CD14-positive monocyte (primary cell): ENCODE measurements around the gene RBM38. TPM values are rescaled to one million over a fixed set of nuclear protein-coding genes. Genes with fewer than 3 reads are reported as not detected.

ENCODE experiments used
- DNase-seq, 3 donors: peaks; one replicate each; pipeline ENCODE4 v3.0.0-alpha.2; 2011 to 2022
- H2AFZ ChIP-seq: 2 replicates; pipeline ENCODE4 v1.6.0; 2012; ENCODE audit warnings: mild to moderate bottlenecking, low read depth, low read length, inconsistent platforms; ENCODE audit not compliant: insufficient read depth, poor library complexity, severe bottlenecking
- H3K27ac ChIP-seq, 2 donors: 1 replicate in 1 of 2; 2 replicates in 1 of 2; pipeline ENCODE4 v1.5.1; 2012 to 2013; ENCODE audit warnings: low read length in 2 of 2, control low read depth in 1 of 2, inconsistent platforms in 1 of 2, low read depth in 1 of 2, mild to moderate bottlenecking in 1 of 2
- H3K27me3 ChIP-seq, 2 donors: one replicate each; pipeline versions ENCODE4 v1.6.0 to v1.6.1; 2011 to 2013; ENCODE audit warnings: low read length in 2 of 2; ENCODE audit not compliant: control insufficient read depth in 2 of 2, insufficient read depth in 2 of 2
- H3K36me3 ChIP-seq, 2 donors: replicated peaks in 1 of 2; 1 replicate in 1 of 2; 2 replicates in 1 of 2; pipeline versions ENCODE4 v1.5.1 to v1.6.1; 2012 to 2013; ENCODE audit warnings: low read length in 2 of 2, control low read depth in 1 of 2, inconsistent platforms in 1 of 2, mild to moderate bottlenecking in 1 of 2; ENCODE audit not compliant: insufficient read depth in 2 of 2, control insufficient read depth in 1 of 2
- H3K4me1 ChIP-seq, 2 donors: 1 replicate in 1 of 2; 2 replicates in 1 of 2; pipeline versions ENCODE4 v1.5.1 to v1.6.1; 2012 to 2013; ENCODE audit warnings: low read length in 2 of 2, control low read depth in 1 of 2, inconsistent platforms in 1 of 2, mild to moderate bottlenecking in 1 of 2, moderate library complexity in 1 of 2; ENCODE audit not compliant: insufficient read depth in 2 of 2, control insufficient read depth in 1 of 2
- H3K4me2 ChIP-seq: replicated peaks from 2 replicates; pipeline ENCODE3; 2012; ENCODE audit warnings: low read length, moderate library complexity, mild to moderate bottlenecking; ENCODE audit not compliant: poor library complexity, severe bottlenecking; ENCODE audit errors: extremely low read depth
- H3K4me3 ChIP-seq, 3 experiments: fragments of 200-600 bp in 1 of 3; sonication (generic) in 1 of 3; replicated peaks in 1 of 3; 1 replicate in 2 of 3; 2 replicates in 1 of 3; pipeline ENCODE4 v1.5.1; 2011 to 2013; ENCODE audit warnings: low read length in 3 of 3, mild to moderate bottlenecking in 3 of 3, control low read depth in 2 of 3, low read depth in 2 of 3, inconsistent platforms in 1 of 3, moderate library complexity in 1 of 3
- H3K79me2 ChIP-seq: 2 replicates; pipeline ENCODE4 v1.6.0; 2012; ENCODE audit warnings: mild to moderate bottlenecking, control low read depth, inconsistent platforms, low read length, moderate library complexity; ENCODE audit not compliant: insufficient read depth
- H3K9ac ChIP-seq: 2 replicates; pipeline ENCODE4 v1.6.0; 2017; ENCODE audit warnings: low read length, mild to moderate bottlenecking; ENCODE audit not compliant: insufficient read depth, poor library complexity, severe bottlenecking
- H3K9me3 ChIP-seq, 2 donors: replicated peaks in 1 of 2; 1 replicate in 1 of 2; 2 replicates in 1 of 2; pipeline versions ENCODE4 v1.5.1 to v1.6.1; 2012 to 2013; ENCODE audit warnings: low read length in 2 of 2, control low read depth in 1 of 2; ENCODE audit not compliant: control insufficient read depth in 1 of 2, insufficient read depth in 1 of 2
- H4K20me1 ChIP-seq: 2 replicates; pipeline ENCODE4 v1.6.0; 2012; ENCODE audit warnings: mild to moderate bottlenecking, low read length, control low read depth, moderate library complexity; ENCODE audit not compliant: insufficient read depth
- H3K27ac Mint-ChIP-seq, 7 donors: one replicate each; pipeline ENCODE4 v1.8.0; 2020; ENCODE audit warnings: mild to moderate bottlenecking in 7 of 7, mixed read lengths in 7 of 7, moderate library complexity in 6 of 7, inconsistent platforms in 2 of 7
- H3K27me3 Mint-ChIP-seq, 3 donors: one replicate each; pipeline ENCODE4 v1.8.0; 2021 to 2022; ENCODE audit warnings: low read depth in 3 of 3, mild to moderate bottlenecking in 3 of 3, mixed read lengths in 3 of 3, moderate library complexity in 3 of 3, inconsistent platforms in 1 of 3
- H3K36me3 Mint-ChIP-seq, 2 donors: one replicate each; pipeline ENCODE4 v1.8.0; 2020; ENCODE audit warnings: mixed read lengths in 2 of 2, inconsistent platforms in 1 of 2, mild to moderate bottlenecking in 1 of 2
- H3K4me1 Mint-ChIP-seq: one replicate; pipeline ENCODE4 v1.8.0; 2020; ENCODE audit warnings: mild to moderate bottlenecking, mixed read lengths
- H3K4me3 Mint-ChIP-seq, 2 donors: one replicate each; pipeline ENCODE4 v1.8.0; 2020; ENCODE audit warnings: mild to moderate bottlenecking in 2 of 2, mixed read lengths in 2 of 2, moderate library complexity in 1 of 2
- H3K9me3 Mint-ChIP-seq, 7 donors: one replicate each; pipeline ENCODE4 v1.8.0; 2020 to 2022; ENCODE audit warnings: mixed read lengths in 7 of 7, mild to moderate bottlenecking in 6 of 7, moderate library complexity in 6 of 7, inconsistent platforms in 2 of 7
- WGBS: methylation state at CpG from one replicate; pipeline ENCODE4 v1.1.5; 2013; ENCODE audit warnings: missing lambda C conversion rate; ENCODE audit not compliant: insufficient coverage; 5-methylcytosine and 5-hydroxymethylcytosine counted together
- intact Hi-C, 2 donors: fragments of 100-400 bp; cut with micrococcal nuclease; formaldehyde crosslinking; loops; one replicate each; pipeline versions ENCODE4 v1.15.0 to v1.15.1; 2023
- polyA plus RNA-seq, 3 donors: library from polyadenylated mRNA; depleted of rRNA in 1 of 3; unstranded in 2 of 3; stranded (reverse) in 1 of 3; fragments of 300-500 nt in 2 of 3; fragments of >200 nt in 1 of 3; fragmentation: Illumina TruSeq in 2 of 3; gene quantifications; 1 replicate in 2 of 3; 2 replicates in 1 of 3; pipeline ENCODE4 v1.2.3, GENCODE V29; 2012 to 2021
- TF ChIP-seq, protein P1 (sequence below): fragments of 200-600 bp; IDR thresholded peaks from one replicate; pipeline ENCODE4 v1.8.0; 2022; ENCODE audit warnings: antibody characterized with exemption, mild to moderate bottlenecking

The RBM38 gene
- polyA plus RNA-seq, 3 donors, result 7.5 to 48.3 (median 17.8) TPM

DNA sequence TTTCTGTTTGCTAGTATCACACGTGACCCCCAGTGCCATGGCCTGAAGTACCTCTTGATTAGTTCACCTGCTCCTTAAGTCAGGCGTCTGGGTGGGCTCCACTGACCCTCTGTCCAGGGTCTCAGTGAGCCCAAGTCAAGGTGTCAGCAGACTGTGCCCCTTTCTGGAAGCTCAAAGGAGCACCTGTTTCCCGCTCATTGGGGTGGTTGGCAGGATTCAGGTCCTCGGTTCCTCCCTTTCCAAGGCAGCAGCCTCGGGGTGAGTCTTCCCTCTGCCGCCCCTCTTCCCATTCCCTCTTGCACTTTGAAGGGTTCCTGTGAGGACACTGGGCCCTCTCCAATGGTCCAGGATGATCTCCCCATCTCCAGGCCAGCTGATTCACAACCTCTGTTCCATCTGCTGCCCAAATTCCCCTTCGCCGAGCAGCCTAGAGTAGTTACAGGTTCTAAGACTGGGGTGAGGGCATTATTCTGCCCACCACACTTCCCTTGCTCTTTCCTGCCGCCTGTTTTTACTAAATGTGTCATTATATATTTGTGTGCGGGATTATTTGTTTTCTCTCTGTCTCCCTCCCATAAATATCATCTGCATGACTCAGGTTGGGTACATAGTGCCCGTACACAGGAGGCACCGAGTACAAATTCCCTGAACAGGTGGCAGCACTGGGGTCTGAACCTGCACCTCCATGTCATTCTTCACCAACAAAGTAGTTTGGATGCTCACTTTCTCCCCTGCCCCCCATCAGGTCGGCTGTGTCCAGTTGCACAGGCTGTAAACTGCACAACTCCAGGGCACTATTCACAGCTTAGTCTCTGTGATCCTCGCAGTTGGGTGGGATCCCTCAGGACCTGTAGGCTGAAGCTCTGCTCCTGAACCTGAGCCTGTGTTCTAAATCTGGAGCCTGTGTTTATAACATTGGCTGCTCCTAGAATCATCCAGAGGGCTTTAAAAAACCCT is 58.5 kb downstream of the RBM38 start:
- H2AFZ ChIP-seq, result no peak overlapping the region
- H3K4me1 ChIP-seq, result peaks cover 49 to 63% of the 10 kb centered on the region in 2 donors
- peak overlapping the region; percentile 55 for H3K4me2 ChIP-seq
- Mint-ChIP-seq H3K27me3 (peaks cover 0 to 5% (median 4%) of the 10 kb centered on the region in 3 donors), H3K4me3 (peak overlapping the region in 1 of 2 donors; percentile 42), H3K36me3 (peaks cover 4% of the 10 kb centered on the region in 2 donors), H3K27ac (peak overlapping the region; percentile 82 to 99 (median 95)), H3K4me1 (peaks cover 62% of the 10 kb centered on the region), H3K9me3 (peaks cover 0 to 8% (median 4%) of the 10 kb centered on the region in 7 donors)
- peaks cover 0 to 6% of the 10 kb centered on the region in 2 donors for H3K9me3 ChIP-seq
- intact Hi-C loops, result loop anchor here (2.0 to 5.0 kb wide), 2 partner anchors 17 to 62 kb away; no protein-coding TSS in a partner anchor
- peak overlapping the region in 1 of 3 experiments; percentile 49 for H3K4me3 ChIP-seq
- no peaks in the 10 kb centered on the region for H3K36me3 ChIP-seq
- H3K9ac ChIP-seq, result no peak overlapping the region
- no peaks in the 10 kb centered on the region for H3K79me2 ChIP-seq
- peak overlapping the region; percentile 49 to 77 for H3K27ac ChIP-seq
- no peaks in the 10 kb centered on the region for H3K27me3 ChIP-seq
- WGBS, result 29% methylated on average over 9 of the region's 14 CpGs
- no peak for DNase-seq
- no peaks in the 10 kb centered on the region for H4K20me1 ChIP-seq
- TF ChIP-seq, protein P1, sequence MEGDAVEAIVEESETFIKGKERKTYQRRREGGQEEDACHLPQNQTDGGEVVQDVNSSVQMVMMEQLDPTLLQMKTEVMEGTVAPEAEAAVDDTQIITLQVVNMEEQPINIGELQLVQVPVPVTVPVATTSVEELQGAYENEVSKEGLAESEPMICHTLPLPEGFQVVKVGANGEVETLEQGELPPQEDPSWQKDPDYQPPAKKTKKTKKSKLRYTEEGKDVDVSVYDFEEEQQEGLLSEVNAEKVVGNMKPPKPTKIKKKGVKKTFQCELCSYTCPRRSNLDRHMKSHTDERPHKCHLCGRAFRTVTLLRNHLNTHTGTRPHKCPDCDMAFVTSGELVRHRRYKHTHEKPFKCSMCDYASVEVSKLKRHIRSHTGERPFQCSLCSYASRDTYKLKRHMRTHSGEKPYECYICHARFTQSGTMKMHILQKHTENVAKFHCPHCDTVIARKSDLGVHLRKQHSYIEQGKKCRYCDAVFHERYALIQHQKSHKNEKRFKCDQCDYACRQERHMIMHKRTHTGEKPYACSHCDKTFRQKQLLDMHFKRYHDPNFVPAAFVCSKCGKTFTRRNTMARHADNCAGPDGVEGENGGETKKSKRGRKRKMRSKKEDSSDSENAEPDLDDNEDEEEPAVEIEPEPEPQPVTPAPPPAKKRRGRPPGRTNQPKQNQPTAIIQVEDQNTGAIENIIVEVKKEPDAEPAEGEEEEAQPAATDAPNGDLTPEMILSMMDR, result no peak

DNA sequence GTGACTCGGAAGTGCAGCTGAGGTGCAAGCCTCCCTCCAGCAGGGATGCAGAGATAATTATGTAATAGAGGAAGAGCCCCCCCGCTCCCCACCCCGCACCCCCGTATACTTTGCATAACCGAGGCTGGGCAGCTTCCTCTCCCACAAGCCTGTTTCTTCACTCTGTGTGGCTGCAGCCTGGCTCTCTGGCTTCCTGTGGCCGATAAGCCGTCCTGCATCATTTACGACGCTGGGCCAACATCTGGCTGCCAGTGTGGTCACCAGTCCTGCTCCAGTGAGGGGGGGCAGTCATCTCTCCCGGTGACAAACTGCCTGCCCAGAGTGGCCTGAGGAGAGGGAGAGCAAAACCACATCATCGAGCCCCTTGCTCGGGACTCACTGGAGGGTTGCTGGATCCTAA is 59.2 kb downstream of the RBM38 start:
- H3K27me3 Mint-ChIP-seq, result peaks cover 0 to 5% (median 4%) of the 10 kb centered on the region in 3 donors
- Histone ChIP-seq H3K9me3 (peaks cover 0 to 6% of the 10 kb centered on the region in 2 donors), H4K20me1 (no peaks in the 10 kb centered on the region), H3K79me2 (no peaks in the 10 kb centered on the region), H3K4me3 (peak overlapping the region in 1 of 3 experiments; percentile 49), H3K27ac (peak overlapping the region; percentile 77 to 84), H3K9ac (no peak overlapping the region), H3K4me1 (peaks cover 49 to 63% of the 10 kb centered on the region in 2 donors), H3K27me3 (no peaks in the 10 kb centered on the region), H3K36me3 (no peaks in the 10 kb centered on the region), H2AFZ (no peak overlapping the region), H3K4me2 (peak overlapping the region; percentile 55)
- peak overlapping the region; percentile 94 to 99 (median 98) for H3K27ac Mint-ChIP-seq
- peaks cover 67% of the 10 kb centered on the region for H3K4me1 Mint-ChIP-seq
- H3K9me3 Mint-ChIP-seq, result peaks cover 0 to 8% (median 5%) of the 10 kb centered on the region in 7 donors
- TF ChIP-seq, protein P1, result no peak
- 0% methylated on average over 8 of the region's 12 CpGs for WGBS
- H3K4me3 Mint-ChIP-seq, result peak overlapping the region; percentile 72 to 85
- peaks cover 3 to 4% of the 10 kb centered on the region in 2 donors for H3K36me3 Mint-ChIP-seq
- peak; percentile 86 to 92 (median 92) for DNase-seq
- intact Hi-C loops, result loop anchor here (2.0 to 5.0 kb wide), 2 partner anchors 18 to 63 kb away; no protein-coding TSS in a partner anchor
